Osteoblast (primary cell): ENCODE results near the gene TRAF5. TPM values are rescaled to one million over a fixed set of nuclear protein-coding genes. Genes with fewer than 3 reads are reported as not detected.

Experiments
- DNase-seq: peaks from one replicate; pipeline ENCODE4 v3.0.0; 2011; ENCODE audit warnings: low spot score, mixed read lengths; ENCODE audit not compliant: insufficient read length; ENCODE audit errors: missing footprints
- H2AFZ ChIP-seq: 2 replicates; pipeline ENCODE4 v1.6.0; 2011; ENCODE audit warnings: mild to moderate bottlenecking, low read length
- H3K27ac ChIP-seq: 2 replicates; pipeline ENCODE4 v1.5.1; 2011; ENCODE audit warnings: mild to moderate bottlenecking, low read depth, low read length, moderate library complexity
- H3K27me3 ChIP-seq: 2 replicates; pipeline ENCODE4 v1.6.0; 2012; ENCODE audit warnings: mild to moderate bottlenecking, control low read depth, inconsistent platforms, low read length, moderate library complexity; ENCODE audit not compliant: insufficient read depth
- H3K36me3 ChIP-seq: 2 replicates; pipeline ENCODE4 v1.5.1; 2011; ENCODE audit warnings: mild to moderate bottlenecking, low read length, control low read depth, moderate library complexity; ENCODE audit not compliant: insufficient read depth
- H3K4me1 ChIP-seq: 2 replicates; pipeline ENCODE4 v1.5.1; 2011; ENCODE audit warnings: mild to moderate bottlenecking, low read length, control low read depth, moderate library complexity; ENCODE audit not compliant: insufficient read depth
- H3K4me2 ChIP-seq: 2 replicates; pipeline ENCODE4 v1.6.0; 2011; ENCODE audit warnings: mild to moderate bottlenecking, low read length; ENCODE audit not compliant: insufficient read depth
- H3K4me3 ChIP-seq: fragments of 200-600 bp; sonication (generic); 3 replicates; pipeline ENCODE4 v1.5.1; 2012; ENCODE audit warnings: mild to moderate bottlenecking, low read length, inconsistent platforms; ENCODE audit not compliant: insufficient read depth
- H3K79me2 ChIP-seq: 2 replicates; pipeline ENCODE4 v1.6.0; 2012; ENCODE audit warnings: mild to moderate bottlenecking, low read length, control low read depth, inconsistent platforms; ENCODE audit not compliant: insufficient read depth
- H3K9me3 ChIP-seq: 2 replicates; pipeline ENCODE4 v1.5.1; 2011; ENCODE audit warnings: low read depth, low read length, control low read depth
- H4K20me1 ChIP-seq: 2 replicates; pipeline ENCODE4 v1.6.0; 2012; ENCODE audit warnings: mild to moderate bottlenecking, low read length, control low read depth; ENCODE audit not compliant: insufficient read depth
- total RNA-seq: library from RNA; depleted of rRNA; stranded (reverse); fragments of >200 nt; gene quantifications from 2 replicates; pipeline ENCODE4 v1.2.3, GENCODE V29; 2012
- TF ChIP-seq, protein P1 (sequence below): IDR thresholded peaks from 2 replicates; pipeline ENCODE4 v1.5.1; 2011; ENCODE audit warnings: mild to moderate bottlenecking, low read depth, low read length, moderate library complexity; ENCODE audit errors: extremely low read depth

Gene TRAF5
- total RNA-seq, 1 donor: 15.9 TPM

- TF ChIP-seq, protein P1, sequence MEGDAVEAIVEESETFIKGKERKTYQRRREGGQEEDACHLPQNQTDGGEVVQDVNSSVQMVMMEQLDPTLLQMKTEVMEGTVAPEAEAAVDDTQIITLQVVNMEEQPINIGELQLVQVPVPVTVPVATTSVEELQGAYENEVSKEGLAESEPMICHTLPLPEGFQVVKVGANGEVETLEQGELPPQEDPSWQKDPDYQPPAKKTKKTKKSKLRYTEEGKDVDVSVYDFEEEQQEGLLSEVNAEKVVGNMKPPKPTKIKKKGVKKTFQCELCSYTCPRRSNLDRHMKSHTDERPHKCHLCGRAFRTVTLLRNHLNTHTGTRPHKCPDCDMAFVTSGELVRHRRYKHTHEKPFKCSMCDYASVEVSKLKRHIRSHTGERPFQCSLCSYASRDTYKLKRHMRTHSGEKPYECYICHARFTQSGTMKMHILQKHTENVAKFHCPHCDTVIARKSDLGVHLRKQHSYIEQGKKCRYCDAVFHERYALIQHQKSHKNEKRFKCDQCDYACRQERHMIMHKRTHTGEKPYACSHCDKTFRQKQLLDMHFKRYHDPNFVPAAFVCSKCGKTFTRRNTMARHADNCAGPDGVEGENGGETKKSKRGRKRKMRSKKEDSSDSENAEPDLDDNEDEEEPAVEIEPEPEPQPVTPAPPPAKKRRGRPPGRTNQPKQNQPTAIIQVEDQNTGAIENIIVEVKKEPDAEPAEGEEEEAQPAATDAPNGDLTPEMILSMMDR: no peak
- DNase-seq: no peak
- Histone ChIP-seq H3K36me3 (no peaks in the 10 kb centered on the region), H3K4me3 (no peak overlapping the region), H3K4me1 (peaks cover 5% of the 10 kb centered on the region), H3K9me3 (no peaks in the 10 kb centered on the region), H3K27ac (no peak overlapping the region), H3K4me2 (no peak overlapping the region), H3K79me2 (peaks cover 80% of the 10 kb centered on the region), H4K20me1 (peaks cover 47% of the 10 kb centered on the region), H3K27me3 (no peaks in the 10 kb centered on the region), H2AFZ (no peak overlapping the region)
These were observed 8.4 kb downstream of the TRAF5 start for GRCh38 chr1:211334986-211335385.

DNA sequence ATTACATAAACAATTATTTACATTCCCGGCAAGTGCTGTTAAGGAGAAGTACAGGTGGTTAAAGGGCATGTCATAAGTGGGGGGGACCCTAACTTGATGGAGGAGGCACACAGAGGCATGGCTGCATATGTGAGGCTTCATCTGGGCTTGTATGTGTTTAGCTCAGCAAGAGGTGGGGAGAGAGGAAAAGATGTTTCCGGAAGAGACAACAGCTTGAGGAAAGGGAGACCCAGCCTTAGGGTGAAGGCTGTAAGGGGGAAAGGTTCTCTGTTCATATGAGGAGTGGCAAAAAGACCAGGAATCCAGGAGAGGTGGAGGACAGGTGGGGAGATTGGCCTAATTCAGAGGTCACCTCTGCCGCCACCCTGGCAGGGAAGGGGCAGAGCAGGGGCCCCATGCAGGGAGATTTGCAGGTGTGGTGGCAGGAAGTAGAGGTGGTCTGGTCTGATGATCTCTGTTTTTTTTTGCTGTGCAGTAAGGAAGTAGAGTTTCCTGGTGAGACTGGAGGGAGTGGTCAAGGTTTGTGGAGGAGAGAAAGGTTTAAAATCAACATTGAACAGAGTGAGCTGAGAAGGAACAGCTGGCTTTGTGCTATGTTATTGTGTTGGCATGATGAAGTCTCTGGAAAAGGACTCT lies 9.0 kb downstream of the TRAF5 start:
- Histone ChIP-seq H3K4me3 (no peak overlapping the region), H3K36me3 (no peaks in the 10 kb centered on the region), H3K9me3 (no peaks in the 10 kb centered on the region), H4K20me1 (peaks cover 43% of the 10 kb centered on the region), H3K4me1 (peaks cover 5% of the 10 kb centered on the region), H3K79me2 (peaks cover 76% of the 10 kb centered on the region), H3K27me3 (no peaks in the 10 kb centered on the region), H3K4me2 (no peak overlapping the region), H3K27ac (no peak overlapping the region), H2AFZ (no peak overlapping the region)
- DNase-seq: no peak
- TF ChIP-seq, protein P1: no peak

DNA sequence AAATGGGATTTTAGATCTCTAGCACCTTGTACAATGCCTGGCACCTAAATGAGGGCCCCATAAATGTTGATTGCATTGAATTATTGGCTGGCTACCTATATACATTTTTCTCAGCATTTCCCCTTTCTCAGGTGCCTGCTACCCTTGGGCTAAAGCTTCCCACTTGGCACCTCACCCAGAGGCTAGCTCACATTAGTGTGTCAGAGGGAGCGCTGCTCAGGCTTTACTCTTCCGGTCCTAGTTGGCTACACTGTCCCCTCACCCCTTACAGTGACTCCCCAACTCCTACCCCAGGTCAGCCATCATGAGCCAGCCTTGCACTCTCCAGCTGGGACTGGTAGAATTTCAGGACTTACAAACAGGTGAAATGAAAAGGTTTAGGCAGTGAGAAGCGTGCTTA lies 9.5 kb downstream of the TRAF5 start:
- peaks cover 39% of the 10 kb centered on the region for H4K20me1 ChIP-seq
- H2AFZ ChIP-seq: no peak overlapping the region
- H3K4me2 ChIP-seq: no peak overlapping the region
- no peak for DNase-seq
- H3K27me3 ChIP-seq: no peaks in the 10 kb centered on the region
- no peaks in the 10 kb centered on the region for H3K36me3 ChIP-seq
- H3K4me3 ChIP-seq: no peak overlapping the region
- peaks cover 1% of the 10 kb centered on the region for H3K4me1 ChIP-seq
- H3K27ac ChIP-seq: no peak overlapping the region
- TF ChIP-seq, protein P1: no peak
- no peaks in the 10 kb centered on the region for H3K9me3 ChIP-seq
- H3K79me2 ChIP-seq: peaks cover 71% of the 10 kb centered on the region

DNA sequence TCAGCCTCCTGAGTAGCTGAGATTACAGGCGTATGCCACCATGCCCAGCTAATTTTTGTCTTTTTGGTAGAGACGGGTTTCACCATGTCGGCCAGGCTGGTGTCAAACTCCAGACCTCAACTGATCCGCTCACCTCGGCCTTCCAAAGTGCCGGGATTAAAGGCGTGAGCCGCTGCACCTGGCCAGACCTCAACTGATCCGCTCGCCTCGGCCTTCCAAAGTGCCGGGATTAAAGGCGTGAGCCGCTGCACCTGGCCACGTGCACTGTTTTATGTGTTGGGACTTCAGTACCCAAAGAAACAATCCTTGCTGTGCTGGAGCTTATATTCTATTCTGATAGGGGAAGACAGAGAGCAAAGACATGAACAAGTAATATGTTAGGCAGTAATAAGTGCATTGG lies 10.1 kb downstream of the TRAF5 start:
- no peak overlapping the region for H2AFZ ChIP-seq
- H3K4me3 ChIP-seq: no peak overlapping the region
- TF ChIP-seq, protein P1: no peak
- no peak overlapping the region for H3K27ac ChIP-seq
- peaks cover 74% of the 10 kb centered on the region for H3K79me2 ChIP-seq
- peaks cover 40% of the 10 kb centered on the region for H4K20me1 ChIP-seq
- DNase-seq: no peak
- H3K9me3 ChIP-seq: no peaks in the 10 kb centered on the region
- no peaks in the 10 kb centered on the region for H3K36me3 ChIP-seq
- no peaks in the 10 kb centered on the region for H3K27me3 ChIP-seq
- no peaks in the 10 kb centered on the region for H3K4me1 ChIP-seq
- no peak overlapping the region for H3K4me2 ChIP-seq
